DMS 273 (cell line): ENCODE results near the gene MMS19.
A peak's percentile ranks its signal among the peaks of the same experiment; 100 is the strongest.
"Not testable (repeated sequence)": the region's sequence is repeated elsewhere in the genome, so short reads cannot be mapped to it uniquely, and the experiment has no call there.

Experiments
- DNase-seq: peaks from one replicate; lab custom pipeline; 2025; ENCODE audit not compliant: unreplicated experiment; lab: John Stamatoyannopoulos, UW

MMS19 gene

GRCh38 chr10:97426776-97427570 lies 71.2 kb downstream of the MMS19 start:
- DNase-seq, result peak; percentile 25

GRCh38 chr10:97425964-97426775 lies 72.1 kb downstream of the MMS19 start, which contains the start of gene PGAM1:
Gene PGAM1, plus strand, starts transcription at chr10:97426191. Its CDS starts 117 bp downstream, at chr10:97426308.
- DNase-seq, result peak; percentile 95

- DNase-seq, result not testable (repeated sequence)
Observed at GRCh38 chr10:97423757-97424098, 74.5 kb downstream of the MMS19 start.

- no peak for DNase-seq
Observed at GRCh38 chr10:97416565-97416964, 81.7 kb downstream of the MMS19 start.

- peak; percentile 19 for DNase-seq
Observed at GRCh38 chr10:97412891-97413304, 85.3 kb downstream of the MMS19 start.

- no peak for DNase-seq
Observed at GRCh38 chr10:97411406-97411805, 86.8 kb downstream of the MMS19 start.

- DNase-seq, result no peak
Observed at GRCh38 chr10:97408496-97408992, 89.7 kb downstream of the MMS19 start.
